Measurements from ENCODE around the gene PHYKPL. TPM values are rescaled to one million over a fixed set of nuclear protein-coding genes. Genes with fewer than 3 reads are reported as not detected.

The PHYKPL gene
- total and polyA plus RNA-seq, 2 of the 13 experiments (the other 11 are each of a cell fraction or from before 2014, with no cell fraction given) = 18.0 to 78.6 TPM

DNA sequence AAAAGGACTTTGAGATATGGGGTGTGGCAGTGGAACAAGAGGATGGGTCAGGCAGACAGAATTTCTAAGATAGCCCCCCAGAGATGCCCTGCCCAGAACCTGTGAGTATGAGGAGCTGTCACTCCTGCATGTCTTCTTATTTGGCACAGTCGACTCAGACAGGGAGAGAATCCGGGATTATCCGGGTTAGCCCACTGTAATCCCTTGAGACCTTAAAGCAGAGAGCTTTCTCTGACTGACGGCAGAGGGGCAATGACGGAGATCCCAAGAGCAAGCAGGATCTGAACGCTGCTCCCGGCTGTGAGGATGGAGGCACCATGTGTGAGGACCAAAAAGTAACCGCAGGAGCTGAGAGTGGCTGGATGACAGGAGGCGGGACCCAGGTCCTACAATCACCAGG is 70.1 kb downstream of the PHYKPL start:
- no peaks in the 10 kb centered on the region for H3K79me2 ChIP-seq (ENCODE audit: insufficient read depth, low read length)
- H3K27me3 ChIP-seq (ENCODE audit: control insufficient read depth in 1 of 2, insufficient read depth in 2 of 2, low read length in 2 of 2) = peaks cover 2 to 28% of the 10 kb centered on the region in 2 experiments; a peak in 4 of 5 replicates
- in situ Hi-C loops (cut with HindIII; ENCODE audit: extremely low pct_ligation_motif_present, low pct_unique_long_range_greater_than_20kb) = no loop called here
- no peak for DNase-seq (ENCODE audit: low spot score)
- 19% methylated on average over 6 of the region's 9 CpGs for WGBS (ENCODE audit: low lambda C conversion rate)
- no peaks in the 10 kb centered on the region for H4K20me1 ChIP-seq (ENCODE audit: insufficient read depth, low read length)
- intact Hi-C loops (cut with micrococcal nuclease; ENCODE audit: unreplicated experiment) = loop anchor here (5.0 kb wide), 1 partner anchor 185 kb away; no protein-coding TSS in a partner anchor
- no peak overlapping the region for H3K4me3 ChIP-seq (replicated peaks in 1 of 3; ENCODE audit: insufficient read depth in 1 of 3, low read depth in 2 of 3, low read length in 3 of 3)
- no peaks in the 10 kb centered on the region for H3K36me3 ChIP-seq (replicated peaks in 1 of 2; ENCODE audit: control insufficient read depth in 1 of 2, insufficient read depth in 2 of 2, low read length in 2 of 2)
- H3K9ac ChIP-seq (ENCODE audit: insufficient read depth, low read depth, low read length) = no peak overlapping the region
- no peak for ATAC-seq
- BruUV-seq (replicated peaks) = no TSS peak
- H3K27ac ChIP-seq (ENCODE audit: extremely low read length, insufficient read depth, low read length) = no peak overlapping the region
- no peak overlapping the region for H3K4me2 ChIP-seq (ENCODE audit: low read depth, low read length)
- no peak overlapping the region for H2AFZ ChIP-seq (ENCODE audit: low read length)
- H3K4me1 ChIP-seq (ENCODE audit: insufficient read depth, low read length) = peaks cover 9% of the 10 kb centered on the region
- ChIA-PET POLR2A (no interaction called here), CTCF (ENCODE audit: low intra/inter-chr PET ratio, low total read pairs) (no interaction called here)
- H3K9me3 ChIP-seq (ENCODE audit: low read length) = no peaks in the 10 kb centered on the region
- FAIRE-seq = no peak
- TF ChIP-seq KDM3A (CRISPR knock-in tag; IDR thresholded peaks at IDR 0.05; ENCODE audit: low read depth) (no peak), ZBTB3 (CRISPR knock-in tag; IDR thresholded peaks at IDR 0.05; ENCODE audit: borderline replicate concordance, low read depth) (no peak), ZNF703 (CRISPR knock-in tag; IDR thresholded peaks at IDR 0.05; ENCODE audit: borderline replicate concordance) (no peak), TBP (CRISPR knock-in tag; IDR thresholded peaks at IDR 0.05) (no peak), FIP1L1 (IDR thresholded peaks at IDR 0.05; ENCODE audit: borderline replicate concordance, insufficient read depth, low read depth, low read length) (no peak), SRF (IDR thresholded peaks at IDR 0.05; ENCODE audit: low read depth, low read length) (no peak), SALL2 (CRISPR knock-in tag; IDR thresholded peaks at IDR 0.05) (no peak), FOXJ3 (CRISPR knock-in tag; IDR thresholded peaks at IDR 0.05; ENCODE audit: borderline replicate concordance) (no peak), ADNP (CRISPR knock-in tag; IDR thresholded peaks at IDR 0.05) (no peak), KLF6 (CRISPR knock-in tag; IDR thresholded peaks at IDR 0.05) (no peak), MYC (CRISPR knock-in tag; IDR thresholded peaks at IDR 0.05; ENCODE audit: borderline replicate concordance) (no peak), ZNF780A (CRISPR knock-in tag; IDR thresholded peaks at IDR 0.05) (no peak), MTA3 (CRISPR knock-in tag; IDR thresholded peaks at IDR 0.05) (no peak), ZNF317 (CRISPR knock-in tag; IDR thresholded peaks at IDR 0.05) (no peak)
- TF ChIP-seq, protein P1, sequence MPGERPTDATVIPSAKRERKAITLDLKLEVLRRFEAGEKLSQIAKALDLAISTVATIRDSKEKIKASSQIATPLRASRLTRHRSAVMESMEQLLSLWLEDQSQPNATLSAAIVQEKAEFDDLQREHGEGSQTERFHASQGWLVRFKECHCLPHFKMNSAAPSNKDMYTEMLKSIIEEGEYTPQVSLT (CRISPR knock-in tag; IDR thresholded peaks at IDR 0.05; ENCODE audit: borderline replicate concordance, low read depth) = no peak
- TF ChIP-seq, protein P2, sequence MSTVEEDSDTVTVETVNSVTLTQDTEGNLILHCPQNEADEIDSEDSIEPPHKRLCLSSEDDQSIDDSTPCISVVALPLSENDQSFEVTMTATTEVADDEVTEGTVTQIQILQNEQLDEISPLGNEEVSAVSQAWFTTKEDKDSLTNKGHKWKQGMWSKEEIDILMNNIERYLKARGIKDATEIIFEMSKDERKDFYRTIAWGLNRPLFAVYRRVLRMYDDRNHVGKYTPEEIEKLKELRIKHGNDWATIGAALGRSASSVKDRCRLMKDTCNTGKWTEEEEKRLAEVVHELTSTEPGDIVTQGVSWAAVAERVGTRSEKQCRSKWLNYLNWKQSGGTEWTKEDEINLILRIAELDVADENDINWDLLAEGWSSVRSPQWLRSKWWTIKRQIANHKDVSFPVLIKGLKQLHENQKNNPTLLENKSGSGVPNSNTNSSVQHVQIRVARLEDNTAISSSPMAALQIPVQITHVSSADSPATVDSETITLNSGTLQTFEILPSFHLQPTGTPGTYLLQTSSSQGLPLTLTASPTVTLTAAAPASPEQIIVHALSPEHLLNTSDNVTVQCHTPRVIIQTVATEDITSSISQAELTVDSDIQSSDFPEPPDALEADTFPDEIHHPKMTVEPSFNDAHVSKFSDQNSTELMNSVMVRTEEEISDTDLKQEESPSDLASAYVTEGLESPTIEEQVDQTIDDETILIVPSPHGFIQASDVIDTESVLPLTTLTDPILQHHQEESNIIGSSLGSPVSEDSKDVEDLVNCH (CRISPR knock-in tag; IDR thresholded peaks at IDR 0.05) = no peak
- TF ChIP-seq, protein P3, sequence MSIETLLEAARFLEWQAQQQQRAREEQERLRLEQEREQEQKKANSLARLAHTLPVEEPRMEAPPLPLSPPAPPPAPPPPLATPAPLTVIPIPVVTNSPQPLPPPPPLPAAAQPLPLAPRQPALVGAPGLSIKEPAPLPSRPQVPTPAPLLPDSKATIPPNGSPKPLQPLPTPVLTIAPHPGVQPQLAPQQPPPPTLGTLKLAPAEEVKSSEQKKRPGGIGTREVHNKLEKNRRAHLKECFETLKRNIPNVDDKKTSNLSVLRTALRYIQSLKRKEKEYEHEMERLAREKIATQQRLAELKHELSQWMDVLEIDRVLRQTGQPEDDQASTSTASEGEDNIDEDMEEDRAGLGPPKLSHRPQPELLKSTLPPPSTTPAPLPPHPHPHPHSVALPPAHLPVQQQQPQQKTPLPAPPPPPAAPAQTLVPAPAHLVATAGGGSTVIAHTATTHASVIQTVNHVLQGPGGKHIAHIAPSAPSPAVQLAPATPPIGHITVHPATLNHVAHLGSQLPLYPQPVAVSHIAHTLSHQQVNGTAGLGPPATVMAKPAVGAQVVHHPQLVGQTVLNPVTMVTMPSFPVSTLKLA (IDR thresholded peaks at IDR 0.05) = no peak
